WI38 (cell line): Measurements from ENCODE around the gene EID3.
"Not testable (repeated sequence)": the region's sequence is repeated elsewhere in the genome, so short reads cannot be mapped to it uniquely, and the experiment has no call there.

Source experiments
- H3K4me3 ChIP-seq: 2 replicates; pipeline ENCODE4 v1.5.1; 2011; ENCODE audit warnings: low read depth, mild to moderate bottlenecking, control low read depth, low read length
- CTCF ChIP-seq: IDR thresholded peaks from 2 replicates; pipeline ENCODE4 v1.5.1; 2012; ENCODE audit warnings: low read depth, mild to moderate bottlenecking, control low read depth, low read length

EID3 gene

DNA sequence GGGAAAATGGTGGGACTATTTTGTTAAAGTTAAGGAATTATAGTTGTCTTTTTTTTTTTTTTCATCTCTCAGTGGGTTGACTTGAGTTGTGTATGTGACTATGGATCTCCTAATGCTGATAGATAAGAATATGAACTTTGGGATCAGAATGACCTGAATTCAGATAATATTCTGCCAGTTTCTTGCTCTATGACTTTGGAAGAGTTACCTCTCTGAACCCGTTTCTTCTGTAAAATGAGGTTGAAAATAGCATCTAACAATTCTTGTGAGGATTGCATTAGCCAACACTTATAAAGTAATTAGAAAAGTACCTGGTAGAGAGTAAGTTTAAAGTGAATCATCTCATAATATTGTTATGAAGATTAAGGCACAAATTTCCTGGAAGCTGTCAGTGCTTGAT, 18.4 kb downstream of the EID3 start:
- no peak for TF ChIP-seq CTCF
- no peak overlapping the region for H3K4me3 ChIP-seq

- H3K4me3 ChIP-seq, result not testable (repeated sequence)
These were observed 19.0 kb downstream of the EID3 start for GRCh38 chr12:104322533-104322932.

GRCh38 chr12:104323899-104324298, 20.4 kb downstream of the EID3 start:
- no peak for TF ChIP-seq CTCF
- H3K4me3 ChIP-seq, result no peak overlapping the region

- H3K4me3 ChIP-seq, result not testable (repeated sequence)
These were observed 24.7 kb downstream of the EID3 start for GRCh38 chr12:104328278-104328677.

DNA sequence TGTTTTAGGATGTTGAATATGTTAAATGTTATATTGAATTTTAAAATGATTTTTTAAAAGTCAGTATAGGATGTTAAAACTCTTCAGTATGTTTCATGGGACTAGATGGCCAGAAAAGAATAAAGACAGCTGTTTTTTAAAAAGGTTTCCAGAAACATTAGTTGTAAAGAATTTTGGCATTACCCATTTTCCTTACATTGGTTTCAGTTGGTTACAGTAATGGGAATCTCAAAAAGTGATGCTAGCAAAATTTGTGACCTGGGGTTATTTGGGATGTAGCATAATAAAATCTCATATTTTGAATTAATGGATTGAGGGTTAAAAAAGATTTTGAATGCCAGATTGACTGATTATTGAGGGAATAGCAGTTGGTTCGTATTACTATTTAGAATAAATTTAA, 25.3 kb downstream of the EID3 start:
- no peak for TF ChIP-seq CTCF
- no peak overlapping the region for H3K4me3 ChIP-seq

GRCh38 chr12:104329707-104330532, 26.4 kb downstream of the EID3 start:
- H3K4me3 ChIP-seq, result no peak overlapping the region
- no peak for TF ChIP-seq CTCF

DNA sequence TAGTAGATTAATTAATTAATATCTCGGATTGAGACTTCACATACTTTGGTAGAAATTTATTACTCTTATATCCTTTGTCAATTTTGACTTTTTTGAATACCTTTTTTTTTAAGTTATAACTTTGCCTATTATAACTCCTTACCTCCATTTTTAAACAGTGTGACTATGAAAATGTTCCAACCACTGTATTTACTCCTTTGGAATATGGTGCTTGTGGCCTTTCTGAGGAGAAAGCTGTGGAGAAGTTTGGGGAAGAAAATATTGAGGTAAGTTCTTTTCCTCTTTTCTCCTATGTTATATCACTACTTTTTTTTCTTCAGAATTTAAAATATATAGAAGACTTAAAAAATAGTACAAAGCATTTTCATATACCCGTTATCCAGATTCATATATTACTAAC, 27.8 kb downstream of the EID3 start:
- no peak for TF ChIP-seq CTCF
- H3K4me3 ChIP-seq, result no peak overlapping the region

DNA sequence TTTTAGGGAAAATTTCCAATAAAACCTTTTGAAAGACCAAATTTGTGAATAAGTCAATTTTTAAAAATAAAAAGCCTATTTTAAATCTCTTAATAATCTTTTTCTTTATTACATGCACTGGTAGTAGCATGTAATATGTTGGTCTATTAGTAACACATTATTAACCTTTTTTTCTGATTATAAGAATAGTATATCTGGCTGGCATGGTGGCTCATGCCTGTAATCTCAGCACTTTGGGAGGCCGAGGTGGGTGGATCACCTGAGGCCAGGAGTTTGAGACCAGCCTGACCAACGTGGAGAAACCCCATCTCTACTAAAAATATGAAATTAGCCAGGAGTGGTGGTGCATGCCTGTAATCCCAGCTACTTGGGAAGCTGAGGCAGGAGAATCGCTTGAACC, 28.7 kb downstream of the EID3 start:
- H3K4me3 ChIP-seq, result not testable (repeated sequence)

DNA sequence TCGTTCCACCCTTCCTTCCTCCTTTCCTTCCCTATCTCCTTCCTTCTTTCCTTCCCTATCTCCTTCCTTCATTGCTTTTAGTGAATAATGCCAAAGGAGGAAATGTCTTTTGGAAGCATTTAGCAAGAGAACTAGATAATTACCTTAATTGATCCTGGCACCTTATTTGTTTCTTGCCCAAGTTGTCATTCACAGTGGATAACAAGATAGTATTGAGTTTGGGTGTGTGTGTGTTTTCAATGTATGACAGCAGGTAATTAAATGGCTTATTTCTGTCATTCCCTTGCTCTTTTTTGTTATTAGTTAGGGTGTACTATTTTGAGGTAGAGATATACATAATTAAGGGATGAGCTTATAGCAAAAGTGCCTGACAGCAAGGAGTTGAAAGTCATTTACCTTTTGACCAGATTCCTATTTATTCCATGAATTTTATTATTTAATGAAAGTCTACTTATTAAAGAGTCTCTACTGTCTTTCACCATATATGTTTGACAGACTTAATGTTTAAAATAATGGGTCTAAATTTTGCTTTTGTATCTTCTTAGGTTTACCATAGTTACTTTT, 30.2 kb downstream of the EID3 start:
- no peak overlapping the region for H3K4me3 ChIP-seq
- no peak for TF ChIP-seq CTCF
